Measurements from ENCODE around the gene DRC7. TPM values are rescaled to one million over a fixed set of nuclear protein-coding genes. Genes with fewer than 3 reads are reported as not detected.

The DRC7 gene
- total RNA-seq, 2 donors from 2014 or later = not detected

DNA sequence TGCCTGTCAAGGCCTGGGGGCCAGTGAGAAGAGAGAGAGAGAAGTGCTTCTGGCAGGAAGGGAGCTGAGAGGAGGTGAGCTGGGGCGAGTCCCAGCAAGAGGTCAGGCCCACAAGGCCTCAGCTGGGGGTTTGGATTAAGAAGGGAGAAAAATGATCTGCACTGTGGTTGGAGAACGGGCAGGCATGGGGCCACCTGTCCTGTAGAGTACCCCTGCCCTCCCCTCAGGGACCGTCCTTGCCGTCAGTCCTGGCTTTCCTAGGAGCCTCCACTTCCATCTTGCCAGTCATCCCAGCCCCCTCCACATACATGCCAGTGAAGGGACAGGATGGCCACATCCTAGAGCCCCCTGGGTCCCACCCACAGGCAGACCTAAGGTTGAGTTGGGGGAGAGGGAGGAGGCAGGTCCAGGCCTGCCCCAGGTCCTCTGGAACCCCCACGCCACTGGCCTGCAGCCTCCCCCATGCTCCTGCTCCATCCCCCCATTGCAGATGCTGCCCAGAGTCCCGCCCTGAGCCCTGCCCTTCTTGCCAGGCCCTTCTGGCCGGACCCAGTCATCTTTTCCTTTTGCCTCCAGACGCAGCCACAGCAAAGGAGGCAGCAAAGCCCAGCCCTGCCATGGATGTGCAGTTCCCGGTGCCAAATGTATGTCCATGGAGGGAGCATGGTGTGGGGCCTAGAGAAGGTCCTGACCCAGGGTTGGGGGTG, 59.9 kb downstream of the DRC7 start:
- intact Hi-C loops (cut with DNase I) = loop anchor here (5.0 to 10.0 kb wide), 3 partner anchors 108 to 250 kb away; partner anchors contain the start of genes USB1 (in 1 of the 2) and ZNF319 (in 1 of the 2)
- DNase-seq (ENCODE audit: low spot score) = no peak

DNA sequence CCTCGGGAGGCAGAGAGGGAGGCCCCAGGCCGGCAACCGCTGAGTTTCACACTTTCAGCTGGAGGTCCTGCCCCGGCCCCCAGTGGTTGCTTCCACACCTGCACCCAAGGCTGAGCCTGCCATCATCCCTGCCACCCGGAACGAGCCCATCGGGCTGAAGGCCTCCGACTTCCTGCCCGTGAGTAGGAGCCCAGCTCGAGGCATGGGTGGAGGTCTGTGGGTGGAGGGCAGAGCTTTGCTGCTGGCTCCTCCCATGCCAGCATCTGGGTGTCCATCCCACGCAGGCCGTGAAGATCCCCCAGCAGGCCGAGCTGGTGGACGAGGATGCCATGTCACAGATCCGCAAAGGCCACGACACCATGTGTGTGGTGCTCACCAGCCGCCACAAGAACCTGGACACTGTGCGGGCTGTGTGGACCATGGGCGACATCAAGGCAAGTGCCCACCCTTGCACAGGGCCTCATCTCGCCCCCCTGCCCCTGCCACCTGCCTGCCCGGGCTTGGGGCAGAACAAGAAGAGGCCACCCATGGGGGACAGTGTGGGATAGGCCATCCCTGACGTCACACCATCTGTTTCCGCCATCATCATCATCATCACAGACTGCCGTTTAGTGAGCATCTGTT, 60.6 kb downstream of the DRC7 start:
- intact Hi-C loops (cut with DNase I) = loop anchor here (5.0 to 10.0 kb wide), 3 partner anchors 107 to 250 kb away; partner anchors contain the start of genes USB1 (in 1 of the 2) and ZNF319 (in 1 of the 2)
- DNase-seq (ENCODE audit: low spot score) = no peak

DNA sequence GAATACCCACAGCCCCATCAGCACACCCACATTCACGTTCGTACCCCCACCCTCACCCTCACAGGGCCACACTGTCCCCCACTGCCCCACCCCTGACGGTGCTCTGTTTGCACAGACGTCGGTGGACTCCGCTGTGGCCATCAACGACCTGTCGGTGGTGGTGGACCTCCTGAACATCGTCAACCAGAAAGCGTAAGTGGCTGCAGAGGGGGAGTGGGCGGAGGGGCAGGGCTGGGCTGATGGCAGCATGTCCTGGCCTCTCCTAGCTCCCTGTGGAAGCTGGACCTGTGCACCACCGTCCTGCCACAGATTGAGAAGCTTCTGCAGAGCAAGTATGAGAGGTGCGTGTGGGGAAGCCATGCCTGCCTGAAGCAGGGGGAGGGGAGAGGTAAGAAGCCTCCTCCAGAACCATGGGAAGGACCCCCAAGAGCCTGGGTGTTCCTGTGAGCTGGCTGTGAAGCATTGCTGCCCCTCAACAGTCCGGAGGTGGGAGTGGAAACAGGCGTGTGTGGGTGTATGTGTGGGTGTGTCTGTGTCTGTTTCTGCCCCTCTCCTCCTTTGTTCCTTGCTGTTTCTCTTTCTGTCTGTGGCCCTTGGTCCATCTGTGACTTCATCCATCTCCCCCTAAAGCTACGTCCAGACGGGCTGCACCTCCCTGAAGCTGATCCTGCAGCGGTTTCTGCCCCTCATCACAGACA, 61.3 kb downstream of the DRC7 start:
- intact Hi-C loops (cut with DNase I) = loop anchor here (5.0 to 10.0 kb wide), 3 partner anchors 106 to 249 kb away; partner anchors contain the start of genes USB1 (in 1 of the 2) and ZNF319 (in 1 of the 2)
- no peak for DNase-seq (ENCODE audit: low spot score)

DNA sequence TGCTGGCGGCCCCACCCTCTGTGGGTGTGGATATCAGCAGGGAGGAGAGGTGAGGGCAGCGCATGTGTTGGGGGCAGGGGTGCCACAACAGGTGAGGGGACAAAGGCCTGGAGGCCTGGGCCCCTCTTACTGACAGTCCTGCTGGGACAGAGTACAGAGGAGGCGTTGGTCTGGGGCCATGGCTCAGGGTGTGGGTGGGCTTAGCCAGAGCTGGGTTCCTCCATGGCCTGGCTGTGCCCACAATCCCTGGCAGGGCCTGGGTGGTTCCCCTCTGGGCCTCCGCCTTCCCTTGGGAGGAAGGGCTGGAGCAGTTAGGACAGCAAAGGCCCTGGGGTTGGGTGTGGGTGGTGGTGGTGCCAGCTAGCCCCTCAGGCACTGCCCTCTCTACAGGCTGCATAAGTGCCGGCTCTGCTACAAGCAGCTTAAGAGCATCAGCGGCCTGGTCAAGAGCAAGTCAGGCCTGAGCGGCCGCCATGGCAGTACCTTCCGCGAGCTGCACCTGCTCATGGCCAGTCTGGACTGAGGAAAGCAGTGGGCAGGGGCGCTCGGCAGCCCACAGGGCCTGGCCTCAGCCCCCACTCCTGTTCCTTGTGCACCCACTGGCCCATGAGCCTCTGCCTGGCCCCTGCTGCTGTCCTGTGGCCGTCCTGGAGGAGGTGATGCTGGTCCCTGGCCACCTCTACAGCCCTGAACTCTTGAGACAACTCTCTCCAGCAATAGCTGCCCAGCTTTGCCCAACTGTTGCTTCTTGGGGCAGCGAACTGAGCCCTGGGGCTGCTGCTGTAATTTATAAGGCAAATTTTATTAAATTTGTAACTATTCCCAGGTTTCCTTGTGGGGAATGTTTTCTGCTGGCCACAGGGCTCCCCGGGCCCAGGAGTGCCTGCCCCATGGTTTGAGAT, 62.1 kb downstream of the DRC7 start:
- DNase-seq (ENCODE audit: low spot score) = no peak
- intact Hi-C loops (cut with DNase I) = loop anchor here (5.0 to 10.0 kb wide), 3 partner anchors 106 to 248 kb away; partner anchors contain the start of genes USB1 (in 1 of the 2) and ZNF319 (in 1 of the 2)

DNA sequence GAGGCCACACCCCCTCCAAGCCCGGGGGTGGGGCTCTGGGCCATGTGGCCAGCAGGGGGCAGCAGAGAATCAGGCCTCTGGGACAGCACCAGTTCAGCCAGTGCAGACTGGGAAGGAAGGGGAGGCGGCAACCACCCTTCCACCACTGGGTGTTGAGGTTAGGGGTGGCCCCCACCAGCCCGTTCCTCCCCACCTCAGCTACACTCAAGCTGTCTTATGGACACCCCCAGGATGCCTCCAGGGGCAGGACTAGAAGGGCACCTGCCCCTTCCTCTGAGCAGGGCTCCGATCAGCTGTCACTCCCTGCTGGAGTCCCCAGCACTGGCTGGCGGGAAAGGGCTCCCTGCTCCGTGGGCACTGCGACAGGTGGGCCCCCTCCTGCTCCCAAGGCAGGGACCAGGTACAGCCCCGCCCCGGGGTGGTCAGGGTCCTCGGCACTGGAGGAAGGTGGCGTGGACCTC, 62.8 kb downstream of the DRC7 start:
- DNase-seq (ENCODE audit: low spot score) = peak; percentile 97
- intact Hi-C loops (cut with DNase I) = loop anchor here (5.0 to 10.0 kb wide), 3 partner anchors 105 to 247 kb away; partner anchors contain the start of genes USB1 (in 1 of the 2) and ZNF319 (in 1 of the 2)

DNA sequence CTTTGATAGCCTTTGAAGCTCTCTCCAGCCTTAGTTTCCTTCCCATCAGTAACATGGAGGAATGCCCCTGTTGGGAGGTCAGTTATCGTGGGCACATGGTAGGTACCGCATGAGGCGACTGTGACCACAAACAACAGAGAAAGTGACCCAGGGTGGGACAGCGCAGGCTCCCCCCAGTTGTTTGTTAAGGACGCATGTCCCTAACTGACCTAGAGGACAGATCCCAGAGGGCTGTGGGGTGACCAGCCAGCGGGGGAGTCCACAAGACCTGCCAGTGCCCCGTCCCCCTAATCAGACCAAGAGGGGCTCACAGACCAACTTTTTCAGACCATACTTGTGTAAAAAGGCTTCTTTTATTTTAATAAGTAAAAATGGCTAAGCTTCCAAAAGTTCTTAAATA, 63.3 kb downstream of the DRC7 start:
- intact Hi-C loops (cut with DNase I) = loop anchor here (5.0 to 10.0 kb wide), 3 partner anchors 104 to 247 kb away; partner anchors contain the start of genes USB1 (in 1 of the 2) and ZNF319 (in 1 of the 2)
- no peak for DNase-seq (ENCODE audit: low spot score)

DNA sequence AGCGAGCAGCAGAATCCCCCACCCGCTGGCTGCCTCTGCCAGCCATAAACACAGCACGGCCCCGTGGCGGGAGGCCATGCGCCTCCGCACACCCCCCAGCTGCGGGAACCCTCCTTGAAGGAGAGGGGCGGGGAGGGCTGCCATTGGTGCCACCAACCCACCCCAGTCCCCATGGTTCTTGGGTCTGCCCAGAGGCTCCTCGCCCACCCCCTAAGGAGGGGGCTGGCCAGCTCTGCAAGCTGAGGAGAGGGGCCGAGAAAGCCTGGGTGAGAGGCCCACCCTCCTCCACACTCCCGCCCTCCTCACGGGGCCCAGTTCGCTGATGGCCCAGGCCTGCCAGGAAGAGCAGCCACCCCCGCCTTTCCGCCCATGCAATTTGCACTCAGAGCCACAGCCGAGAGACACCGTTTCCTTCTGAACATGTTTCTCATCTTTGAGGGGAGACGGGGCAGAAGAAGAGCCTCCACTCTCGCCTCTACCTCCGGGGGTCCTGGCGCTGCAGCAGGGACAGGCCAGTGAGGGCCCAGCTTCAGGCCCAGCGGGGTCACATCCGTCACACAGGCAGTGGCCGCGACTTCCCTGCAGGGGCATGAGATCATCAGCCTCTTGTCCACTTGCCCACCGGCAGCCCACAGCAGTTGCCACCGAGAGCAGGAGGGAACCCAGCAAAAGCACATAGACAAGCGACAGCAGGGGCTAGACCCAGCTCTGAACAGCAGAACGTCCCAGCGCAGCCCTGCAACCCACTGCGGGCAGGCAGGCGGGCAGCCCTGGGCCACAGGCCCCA, 63.9 kb downstream of the DRC7 start:
- intact Hi-C loops (cut with DNase I) = loop anchor here (1.0 to 10.0 kb wide), 4 partner anchors 39 to 246 kb away; partner anchors contain the start of genes USB1 (in 1 of the 2) and ZNF319 (in 1 of the 2)

DNA sequence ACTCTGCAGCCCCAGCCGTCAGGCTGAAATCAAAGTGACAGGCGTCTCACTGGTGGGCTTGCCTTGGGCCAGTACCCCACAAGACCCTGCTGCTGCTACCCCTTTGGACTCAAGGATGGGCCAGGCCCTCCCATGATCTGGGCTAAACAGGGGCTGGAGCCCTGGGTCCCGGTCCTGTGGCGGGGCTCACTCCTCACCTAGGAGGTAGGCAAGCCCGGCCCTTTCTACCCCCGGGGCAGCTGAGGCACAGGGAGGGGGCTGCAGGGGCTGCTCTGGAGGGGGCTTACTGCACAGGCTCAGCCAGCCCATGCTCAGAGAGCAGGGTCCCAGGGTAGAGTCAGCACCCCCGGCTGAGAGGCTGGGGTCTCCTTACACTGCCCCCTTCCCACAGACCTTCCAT, 64.5 kb downstream of the DRC7 start:
- intact Hi-C loops (cut with DNase I) = loop anchor here (1.0 to 10.0 kb wide), 4 partner anchors 38 to 246 kb away; partner anchors contain the start of genes USB1 (in 1 of the 2) and ZNF319 (in 1 of the 2)
- DNase-seq (ENCODE audit: low spot score) = no peak

More for the DNA sequence above, 63.9 kb downstream of the DRC7 start:
- no peak for DNase-seq (ENCODE audit: low spot score)

DNA sequence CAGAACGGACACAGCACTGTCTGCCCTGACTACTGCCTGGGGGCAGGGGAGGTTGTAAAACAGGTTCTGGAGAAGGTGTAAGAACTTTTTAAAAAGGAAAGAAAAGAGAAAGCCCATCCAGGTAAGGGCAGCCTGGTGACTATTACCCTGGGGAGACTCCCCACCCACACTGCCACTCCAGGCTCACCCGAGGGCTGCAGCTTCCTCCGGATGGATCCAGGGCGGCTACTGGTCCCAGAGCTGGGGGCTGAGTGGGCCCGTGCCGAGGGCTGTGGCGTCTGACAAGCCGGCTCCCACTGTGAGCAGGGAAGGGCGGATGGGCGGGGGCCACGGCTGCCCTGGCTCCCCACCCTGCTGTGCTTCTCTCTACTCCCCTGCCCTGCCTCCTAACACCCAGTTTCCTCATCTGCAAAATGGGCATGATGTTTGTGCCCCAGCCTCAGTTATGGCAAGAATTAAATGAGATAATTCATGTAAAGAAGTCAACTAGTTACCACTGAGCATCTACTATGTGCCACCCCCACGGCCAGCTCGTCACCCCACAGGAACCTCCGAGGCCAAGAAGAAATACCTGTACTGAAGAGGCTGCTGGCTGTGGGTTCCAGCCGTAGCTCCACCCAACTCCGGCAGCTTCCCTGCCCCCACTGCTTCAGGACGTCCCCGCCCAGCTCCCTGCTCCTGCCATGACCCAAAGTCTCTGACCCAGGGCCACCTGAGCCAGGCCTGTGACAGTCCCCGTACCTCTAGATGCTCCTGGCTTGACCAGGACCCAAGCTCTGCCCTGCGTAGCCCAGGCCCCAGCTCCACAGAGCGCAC, 65.1 kb downstream of the DRC7 start:
- intact Hi-C loops (cut with DNase I) = loop anchor here (1.0 to 10.0 kb wide), 5 partner anchors 38 to 245 kb away; partner anchors contain the start of genes USB1 (in 1 of the 2) and ZNF319 (in 1 of the 2)
- no peak for DNase-seq (ENCODE audit: low spot score)

DNA sequence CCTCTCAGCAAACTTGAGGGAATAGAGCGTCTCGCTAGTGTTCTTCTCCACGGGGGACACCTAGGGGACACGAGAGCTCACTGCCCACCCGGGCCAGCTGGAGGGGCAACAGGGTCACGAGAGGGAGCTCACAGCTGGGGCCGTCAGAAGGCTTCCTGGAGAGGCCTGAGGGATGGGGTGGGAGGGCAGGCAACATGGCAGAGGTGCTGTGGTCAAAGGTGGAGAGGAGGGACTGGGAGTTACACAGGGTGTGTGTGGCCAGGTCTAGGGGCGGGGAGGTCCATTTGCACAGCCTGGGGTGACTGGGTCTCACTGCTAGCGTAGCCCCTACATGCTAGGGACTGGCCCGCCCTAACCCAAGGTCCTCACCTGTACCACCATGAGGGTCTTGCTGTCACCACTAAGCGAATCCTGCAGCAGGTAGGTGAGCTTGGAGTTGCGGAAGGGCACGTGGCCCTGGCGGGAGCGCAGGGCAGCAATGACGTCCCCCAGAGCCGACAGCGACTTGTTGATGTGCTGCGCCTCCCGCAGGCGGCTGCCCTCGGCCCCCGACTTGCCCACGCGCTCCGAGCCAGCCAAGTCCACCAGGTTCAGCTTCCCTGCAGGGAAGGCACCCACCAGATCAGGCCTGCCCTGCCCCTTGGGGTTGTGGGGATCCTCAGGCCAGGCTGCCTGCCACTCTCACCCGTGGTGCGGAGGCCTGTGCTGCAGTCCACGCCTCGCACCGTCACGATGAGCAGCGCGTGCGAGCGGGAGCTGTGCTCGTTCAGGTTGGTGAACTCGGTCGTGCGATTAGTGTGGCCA, 66.0 kb downstream of the DRC7 start:
- no peak for DNase-seq (ENCODE audit: low spot score)
- intact Hi-C loops (cut with DNase I) = loop anchor here in 1 of 2 donors (10.0 kb wide), 1 partner anchor 234 kb away; no protein-coding TSS in a partner anchor

DNA sequence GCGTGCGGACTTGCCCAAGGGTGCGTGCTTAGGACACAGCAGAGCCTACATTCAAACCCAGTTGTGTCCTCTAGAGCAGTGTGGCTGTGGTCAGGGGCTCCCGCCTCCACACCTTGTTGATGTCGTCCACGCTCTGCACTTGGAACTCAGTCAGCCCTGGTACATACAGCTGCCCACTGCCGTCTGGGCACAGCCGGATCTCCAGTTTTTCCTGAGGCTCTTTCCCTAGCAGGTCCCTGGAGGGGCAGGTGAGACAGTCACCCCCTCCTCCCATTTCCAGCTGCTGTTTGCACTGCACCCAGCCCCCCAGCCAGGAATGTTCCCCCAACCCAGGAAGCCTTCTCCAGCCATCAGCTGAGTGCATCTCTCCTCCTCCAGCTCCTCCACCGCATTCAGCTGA, 66.7 kb downstream of the DRC7 start:
- no peak for DNase-seq (ENCODE audit: low spot score)
- intact Hi-C loops (cut with DNase I) = loop anchor here in 1 of 2 donors (10.0 kb wide), 1 partner anchor 234 kb away; no protein-coding TSS in a partner anchor

DNA sequence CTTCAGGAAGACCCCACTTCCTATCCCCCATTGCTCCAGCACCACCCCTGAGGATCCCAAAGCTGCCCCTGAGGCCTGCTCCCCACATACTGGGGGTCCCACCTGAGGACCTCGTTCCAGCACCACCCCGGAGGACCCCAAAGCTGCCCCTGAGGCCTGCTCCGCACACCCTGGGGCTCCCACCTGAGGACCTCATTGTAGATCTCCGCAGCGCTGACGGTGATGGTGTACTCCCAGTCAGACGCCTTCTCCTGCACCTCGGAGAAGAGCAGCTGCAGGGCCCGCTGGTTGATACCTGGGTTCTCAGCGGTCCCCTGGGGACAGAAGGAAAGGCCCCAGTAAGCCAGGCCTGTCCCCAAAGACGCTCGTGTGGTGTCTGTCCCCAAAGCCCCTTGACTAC, 67.4 kb downstream of the DRC7 start:
- intact Hi-C loops (cut with DNase I) = loop anchor here in 1 of 2 donors (10.0 kb wide), 1 partner anchor 233 kb away; no protein-coding TSS in a partner anchor
- DNase-seq (ENCODE audit: low spot score) = no peak

DNA sequence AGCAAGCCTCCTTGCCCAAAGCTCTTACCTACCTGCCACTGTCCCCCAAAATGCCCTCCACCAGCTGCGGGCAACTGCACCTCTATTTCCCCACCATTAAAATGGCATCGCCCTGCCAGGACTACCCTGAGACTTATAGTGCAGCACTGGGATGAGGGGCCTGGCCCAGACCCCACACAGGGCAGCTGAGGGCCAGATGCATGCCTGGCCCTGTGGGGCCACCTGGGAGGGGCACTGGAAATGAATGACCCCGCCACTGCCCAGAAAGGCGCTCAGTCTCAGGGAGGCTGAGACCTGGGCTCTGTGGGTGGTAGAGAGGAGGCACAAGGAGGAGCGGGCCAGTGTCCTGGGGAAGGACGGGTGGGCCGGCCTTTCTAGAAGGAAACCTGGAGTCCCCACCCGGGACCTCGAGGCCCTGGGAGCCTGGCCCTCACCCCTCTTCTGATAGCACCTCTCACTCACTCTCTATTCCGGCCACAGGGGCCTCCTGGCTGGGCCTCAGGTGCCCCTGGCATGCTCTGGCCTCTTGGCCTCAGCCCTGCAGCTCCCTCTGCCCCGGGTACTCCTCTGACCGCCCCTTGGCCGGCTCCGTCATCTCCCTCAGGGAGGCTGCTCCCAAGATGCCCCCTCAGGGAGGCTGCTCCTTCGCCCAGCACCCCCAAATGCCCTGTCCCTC, 67.9 kb downstream of the DRC7 start:
- no peak for DNase-seq (ENCODE audit: low spot score)
- intact Hi-C loops (cut with DNase I) = loop anchor here in 1 of 2 donors (10.0 kb wide), 1 partner anchor 232 kb away; no protein-coding TSS in a partner anchor

DNA sequence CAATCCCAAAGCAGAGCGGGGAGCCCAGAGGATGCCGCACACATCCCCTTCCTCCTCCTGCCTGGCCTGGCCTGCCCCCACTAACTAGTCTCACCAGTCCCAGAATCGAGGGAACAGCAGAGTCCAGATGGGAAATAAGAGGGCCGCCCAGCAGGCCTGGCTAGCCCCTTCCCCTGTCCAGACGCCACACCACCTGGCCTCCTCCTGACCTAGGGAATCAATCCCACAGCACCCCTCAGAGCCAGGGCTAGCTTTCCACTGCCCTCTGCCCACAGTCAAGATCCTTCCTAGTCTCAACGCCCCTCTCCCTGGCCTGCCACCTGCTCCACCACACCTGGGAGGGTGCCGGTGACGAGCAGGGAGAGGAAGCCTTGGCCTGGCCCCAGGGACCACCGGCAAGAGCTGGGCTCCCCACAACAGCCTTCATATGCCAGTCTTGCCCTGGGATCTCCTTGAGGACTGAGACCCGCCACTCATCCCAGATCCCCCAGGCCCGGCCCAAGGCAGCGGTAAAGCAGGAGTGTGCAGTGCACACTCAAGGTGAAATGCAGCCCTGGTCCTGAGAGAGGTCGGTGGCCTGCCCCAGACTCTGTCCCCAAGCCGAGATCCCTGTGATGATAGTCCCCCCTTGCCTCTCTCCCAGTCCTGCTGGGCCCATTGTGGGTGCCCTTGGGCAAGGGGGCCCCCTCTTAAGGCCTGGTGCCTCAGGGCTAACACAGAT, 68.8 kb downstream of the DRC7 start:
- DNase-seq (ENCODE audit: low spot score) = no peak
- intact Hi-C loops (cut with DNase I) = loop anchor here in 1 of 2 donors (10.0 kb wide), 1 partner anchor 231 kb away; no protein-coding TSS in a partner anchor
